IPS DF 6.9 (cell line): ENCODE measurements around the gene TRMT1.

Experiments used
- DNase-seq: peaks from one replicate; pipeline ENCODE4 v3.0.0-alpha.2; 2013; ENCODE audit warnings: low read depth, low spot score
- H3K27ac ChIP-seq: one replicate; pipeline ENCODE4 v1.5.1; 2013; ENCODE audit warnings: low read length, control low read depth
- H3K27me3 ChIP-seq: 2 replicates; pipeline ENCODE4 v1.6.1; 2013; ENCODE audit warnings: mild to moderate bottlenecking, low read length; ENCODE audit not compliant: control insufficient read depth, insufficient read depth
- H3K36me3 ChIP-seq: 2 replicates; pipeline ENCODE4 v1.6.1; 2013; ENCODE audit warnings: low read length; ENCODE audit not compliant: control insufficient read depth, insufficient read depth
- H3K4me1 ChIP-seq: 2 replicates; pipeline ENCODE4 v1.6.1; 2013; ENCODE audit warnings: low read length; ENCODE audit not compliant: control insufficient read depth, insufficient read depth
- H3K4me3 ChIP-seq: 2 replicates; pipeline ENCODE4 v1.5.1; 2013; ENCODE audit warnings: mild to moderate bottlenecking, low read length
- H3K9me3 ChIP-seq: 2 replicates; pipeline ENCODE4 v1.6.1; 2013; ENCODE audit warnings: low read length, inconsistent platforms; ENCODE audit not compliant: control insufficient read depth, insufficient read depth
- WGBS: extraction: QIAGEN DNeasy Blood & Tissue Kit; methylation state at CpG from one replicate; pipeline ENCODE4 v1.1.7; 2013; ENCODE audit warnings: mixed read lengths, missing lambda C conversion rate; ENCODE audit not compliant: insufficient read length, insufficient coverage; 5-methylcytosine and 5-hydroxymethylcytosine counted together

TRMT1 gene

GRCh38 chr19:13069415-13070359, 46.9 kb downstream of the TRMT1 start:
- Histone ChIP-seq H3K4me1 (no peaks in the 10 kb centered on the region), H3K4me3 (no peak overlapping the region), H3K36me3 (no peaks in the 10 kb centered on the region), H3K27me3 (no peaks in the 10 kb centered on the region), H3K9me3 (no peaks in the 10 kb centered on the region), H3K27ac (no peak overlapping the region)
- DNase-seq, result no peak
- no CpG with 5 or more reads among the region's 20 CpGs for WGBS

GRCh38 chr19:13068085-13068846, 48.3 kb downstream of the TRMT1 start:
- H3K27ac ChIP-seq, result no peak overlapping the region
- WGBS, result no CpG with 5 or more reads among the region's 6 CpGs
- no peaks in the 10 kb centered on the region for H3K9me3 ChIP-seq
- no peaks in the 10 kb centered on the region for H3K36me3 ChIP-seq
- no peak for DNase-seq
- H3K27me3 ChIP-seq, result no peaks in the 10 kb centered on the region
- no peak overlapping the region for H3K4me3 ChIP-seq
- H3K4me1 ChIP-seq, result no peaks in the 10 kb centered on the region

- Histone ChIP-seq H3K9me3 (no peaks in the 10 kb centered on the region), H3K36me3 (no peaks in the 10 kb centered on the region), H3K27me3 (peaks cover 11% of the 10 kb centered on the region; the same call in 1 of the 2 replicates), H3K4me3 (no peak overlapping the region), H3K4me1 (no peaks in the 10 kb centered on the region), H3K27ac (no peak overlapping the region)
- no CpG with 5 or more reads among the region's 17 CpGs for WGBS
- DNase-seq, result no peak
Measured at GRCh38 chr19:13066933-13067807, 49.4 kb downstream of the TRMT1 start.

- Histone ChIP-seq H3K9me3 (no peaks in the 10 kb centered on the region), H3K27me3 (peaks cover 15% of the 10 kb centered on the region), H3K36me3 (no peaks in the 10 kb centered on the region), H3K27ac (no peak overlapping the region), H3K4me1 (no peaks in the 10 kb centered on the region), H3K4me3 (no peak overlapping the region)
- DNase-seq, result no peak
- WGBS, result no CpG with 5 or more reads among the region's 5 CpGs
Measured at GRCh38 chr19:13066226-13066625, 50.3 kb downstream of the TRMT1 start.

GRCh38 chr19:13064092-13064489, 52.4 kb downstream of the TRMT1 start:
- H3K27me3 ChIP-seq, result peaks cover 30% of the 10 kb centered on the region
- WGBS, result no CpG with 5 or more reads among the region's 6 CpGs
- no peaks in the 10 kb centered on the region for H3K9me3 ChIP-seq
- no peak overlapping the region for H3K4me3 ChIP-seq
- H3K4me1 ChIP-seq, result 0 out of 2 replicates have a peak, but pooled peaks cover 3% of the 10 kb centered on the region
- DNase-seq, result no peak
- H3K27ac ChIP-seq, result no peak overlapping the region
- no peaks in the 10 kb centered on the region for H3K36me3 ChIP-seq

- Histone ChIP-seq H3K27me3 (peaks cover 34% of the 10 kb centered on the region), H3K27ac (no peak overlapping the region), H3K36me3 (no peaks in the 10 kb centered on the region), H3K9me3 (no peaks in the 10 kb centered on the region), H3K4me3 (no peak overlapping the region), H3K4me1 (0 out of 2 replicates have a peak, but pooled peaks cover 3% of the 10 kb centered on the region)
- no CpG with 5 or more reads among the region's 5 CpGs for WGBS
- DNase-seq, result no peak
Measured at GRCh38 chr19:13063461-13064091, 53.0 kb downstream of the TRMT1 start.

GRCh38 chr19:13062317-13062716, 54.2 kb downstream of the TRMT1 start:
- no peaks in the 10 kb centered on the region for H3K36me3 ChIP-seq

GRCh38 chr19:13060964-13061927, 55.3 kb downstream of the TRMT1 start:
- Histone ChIP-seq H3K4me3 (peak overlapping the region; percentile 2; the same call in 1 of the 2 replicates), H3K4me1 (peaks cover 5% of the 10 kb centered on the region; the same call in 1 of the 2 replicates), H3K36me3 (no peaks in the 10 kb centered on the region), H3K27me3 (peaks cover 55% of the 10 kb centered on the region), H3K27ac (no peak overlapping the region), H3K9me3 (no peaks in the 10 kb centered on the region)
- peak; percentile 86 for DNase-seq
- WGBS, result no CpG with 5 or more reads among the region's 40 CpGs

More at GRCh38 chr19:13062317-13062716, 54.2 kb downstream of the TRMT1 start:
- peaks cover 44% of the 10 kb centered on the region for H3K27me3 ChIP-seq
- no peak overlapping the region for H3K27ac ChIP-seq
- no peak for DNase-seq
- H3K9me3 ChIP-seq, result no peaks in the 10 kb centered on the region
- no peak overlapping the region for H3K4me3 ChIP-seq
- 0 out of 2 replicates have a peak, but pooled peaks cover 3% of the 10 kb centered on the region for H3K4me1 ChIP-seq
